K562 (cell line): Measurements from ENCODE around the gene RASD1. TPM values are rescaled to one million over a fixed set of nuclear protein-coding genes. Genes with fewer than 3 reads are reported as not detected.

Experiments
- ATAC-seq: fragments of 200-7000 bp; cut with Tn5 transposase; 3 replicates; pipeline ENCODE4 v1.9.1; 2020; ENCODE audit warnings: moderate library complexity
- BruUV-seq: library from RNA; stranded (reverse); fragments of 400-500 nt; replicated peaks from 2 replicates; lab custom pipeline; 2021; lab: Mats Ljungman, UMichigan
- CTCF ChIA-PET: fragments of 300-600 bp; formaldehyde crosslinking; extraction: SDS; loops from one replicate; lab custom pipeline; 2021; ENCODE audit warnings: low intra/inter-chr PET ratio; lab: Yijun Ruan, JAX
- POLR2A ChIA-PET: fragments of 300-600, 350-650 bp; sonication (Branson Sonifier 250); formaldehyde crosslinking; extraction: SDS; loops from one replicate; lab custom pipeline; 2021; ENCODE audit warnings: antibody characterized with exemption, inconsistent platforms; lab: Yijun Ruan, JAX
- DNase-seq, 4 experiments: peaks; one replicate each; pipeline versions ENCODE4 v3.0.0 to v3.0.0-alpha.2; 2011 to 2018; ENCODE audit warnings: low spot score in 3 of 4, mixed read lengths in 3 of 4; ENCODE audit errors: extremely low read depth in 1 of 4
- FAIRE-seq: peaks from 2 replicates; lab custom pipeline; 2011; peaks lifted over from hg19 to GRCh38; lab: Jason Lieb, UNC
- H2AFZ ChIP-seq: 2 replicates; pipeline ENCODE4 v1.6.0; 2011; ENCODE audit warnings: low read depth, low read length, control low read depth, inconsistent platforms
- H3K27ac ChIP-seq: fragments of 200-600 bp; 3 replicates; pipeline ENCODE4 v1.8.0; 2011; ENCODE audit warnings: low read depth, mild to moderate bottlenecking, control low read depth, inconsistent platforms, low read length, moderate library complexity, mixed read lengths; ENCODE audit errors: extremely low read depth
- H3K27me3 ChIP-seq, 2 experiments: fragments of 300-600 bp in 1 of 2; 2 replicates in 1 of 2; 3 replicates in 1 of 2; pipeline versions ENCODE4 v1.6.0 to v1.8.0; 2011; ENCODE audit warnings: inconsistent platforms in 2 of 2, low read length in 2 of 2, mild to moderate bottlenecking in 1 of 2, mixed read lengths in 1 of 2, moderate library complexity in 1 of 2; ENCODE audit not compliant: control insufficient read depth in 2 of 2, insufficient read depth in 2 of 2
- H3K36me3 ChIP-seq: fragments of 300-600 bp; 3 replicates; pipeline ENCODE4 v1.8.0; 2011; ENCODE audit warnings: mild to moderate bottlenecking, low read length, inconsistent platforms; ENCODE audit not compliant: control insufficient read depth, insufficient read depth
- H3K4me1 ChIP-seq, 2 experiments: fragments of 200-600 bp in 1 of 2; replicated peaks in 1 of 2; 2 replicates in 1 of 2; 3 replicates in 1 of 2; pipeline versions ENCODE4 v1.5.1 to v1.8.0; 2011; ENCODE audit warnings: inconsistent platforms in 2 of 2, low read length in 2 of 2, mild to moderate bottlenecking in 1 of 2, mixed read lengths in 1 of 2, moderate library complexity in 1 of 2; ENCODE audit not compliant: control insufficient read depth in 2 of 2, insufficient read depth in 2 of 2
- H3K4me2 ChIP-seq: 2 replicates; pipeline ENCODE4 v1.6.1; 2011; ENCODE audit warnings: low read length, control low read depth, inconsistent platforms, mixed read lengths; ENCODE audit not compliant: insufficient read depth
- H3K4me3 ChIP-seq: fragments of 200-600 bp; sonication (generic), shearing (Covaris generic); 2 replicates; pipeline ENCODE4 v1.5.1; 2016; ENCODE audit warnings: control low read depth, inconsistent platforms
- H3K79me2 ChIP-seq: fragments of 200-600 bp; 3 replicates; pipeline ENCODE4 v1.8.0; 2011; ENCODE audit warnings: low read length, inconsistent platforms; ENCODE audit not compliant: control insufficient read depth, insufficient read depth
- H3K9ac ChIP-seq, 2 experiments: 2 replicates each; pipeline versions ENCODE4 v1.6.0 to v1.6.1; 2011; ENCODE audit warnings: low read depth in 2 of 2, low read length in 2 of 2, control low read depth in 1 of 2, inconsistent platforms in 1 of 2, mild to moderate bottlenecking in 1 of 2, mixed read lengths in 1 of 2; ENCODE audit not compliant: insufficient read depth in 1 of 2
- H3K9me1 ChIP-seq: one replicate; pipeline ENCODE4 v1.6.0; 2011; ENCODE audit warnings: inconsistent platforms, mild to moderate bottlenecking, low read length, moderate library complexity; ENCODE audit not compliant: control insufficient read depth, insufficient read depth
- H3K9me3 ChIP-seq: replicated peaks from 2 replicates; pipeline ENCODE4 v1.5.1; 2011; ENCODE audit warnings: low read depth, low read length, inconsistent platforms; ENCODE audit not compliant: control insufficient read depth, insufficient read depth
- H4K20me1 ChIP-seq: replicated peaks from 2 replicates; pipeline ENCODE4 v1.6.1; 2011; ENCODE audit warnings: low read length, inconsistent platforms, mixed read lengths; ENCODE audit not compliant: control insufficient read depth, insufficient read depth
- DMBX1 ChIP-seq: fragments of 250-450 bp; sonication (Bioruptor Pico); IDR thresholded peaks from 2 replicates; pipeline ENCODE4 v1.8.0; 2022; ENCODE audit warnings: inconsistent platforms, mild to moderate bottlenecking, moderate library complexity, borderline replicate concordance
- E2F6 ChIP-seq, 2 experiments: IDR thresholded peaks; 2 replicates each; pipeline ENCODE4 v1.6.1; 2011; ENCODE audit warnings: borderline replicate concordance in 1 of 2, control low read depth in 1 of 2, low read depth in 1 of 2, low read length in 1 of 2, mild to moderate bottlenecking in 1 of 2, mixed read lengths in 1 of 2, moderate library complexity in 1 of 2; ENCODE audit not compliant: insufficient read depth in 1 of 2, insufficient read length in 1 of 2, poor library complexity in 1 of 2, severe bottlenecking in 1 of 2; ENCODE audit errors: extremely low read depth in 1 of 2
- ETS2 ChIP-seq: IDR thresholded peaks from 2 replicates; pipeline ENCODE4 v1.6.1; 2016; ENCODE audit warnings: borderline replicate concordance, missing genetic modification characterization, mild to moderate bottlenecking, moderate library complexity, missing compliant biosample characterization; ENCODE audit not compliant: poor library complexity, severe bottlenecking
- WGBS: fragments of 100-300 bp; shearing (Covaris generic); methylation state at CpG from one replicate; pipeline ENCODE4 v1.1.6; 2016; ENCODE audit warnings: low coverage, mixed read lengths; ENCODE audit not compliant: insufficient coverage; ENCODE audit errors: missing lambda C conversion rate; 5-methylcytosine and 5-hydroxymethylcytosine counted together
- in situ Hi-C: fragments of 300-500 bp; cut with MboI; formaldehyde crosslinking; loops from 4 replicates; pipeline ENCODE4 v1.15.0; 2018; ENCODE audit warnings: inconsistent platforms, mixed read lengths
- intact Hi-C: fragments of 100-400 bp; cut with micrococcal nuclease; formaldehyde crosslinking; loops from 2 replicates; pipeline ENCODE4 v1.14.2; 2022
- polyA plus RNA-seq, 8 experiments: library from polyadenylated mRNA; depleted of rRNA in 4 of 8; stranded (reverse) in 5 of 8; unstranded in 3 of 8; fragments of >200 nt; fragmentation: Nextera tagmentation in 2 of 8; fragmentation: Illumina TruSeq in 1 of 8; extraction: Ambion mirVana in 2 of 8; extraction: Trizol in 1 of 8; gene quantifications; 2 replicates each; pipeline versions ENCODE4 v1.2.1 to v1.2.3, GENCODE V29; 2011 to 2014; ENCODE audit warnings: inconsistent platforms in 1 of 8, missing spikeins in 1 of 8
- total RNA-seq, 7 experiments: library from RNA; depleted of rRNA in 6 of 7; stranded (reverse); fragments of >200 nt in 6 of 7; fragmentation: Illumina TruSeq in 2 of 7; extraction: Trizol in 2 of 7; gene quantifications; 2 replicates each; pipeline versions ENCODE4 v1.2.1 to v1.2.3, GENCODE V29; 2011 to 2021; ENCODE audit warnings: low replicate concordance in 1 of 7
- TF ChIP-seq, protein P1 (sequence below): fragments of 450-650 bp; IDR thresholded peaks from 2 replicates; pipeline ENCODE4 v1.6.1; 2017; ENCODE audit warnings: antibody characterized with exemption, mild to moderate bottlenecking

Gene RASD1
- total and polyA plus RNA-seq, 9 of the 15 experiments (the other 6 are each of a cell fraction or from before 2014, with no cell fraction given): 0.11 TPM; not detected in 8

DNA sequence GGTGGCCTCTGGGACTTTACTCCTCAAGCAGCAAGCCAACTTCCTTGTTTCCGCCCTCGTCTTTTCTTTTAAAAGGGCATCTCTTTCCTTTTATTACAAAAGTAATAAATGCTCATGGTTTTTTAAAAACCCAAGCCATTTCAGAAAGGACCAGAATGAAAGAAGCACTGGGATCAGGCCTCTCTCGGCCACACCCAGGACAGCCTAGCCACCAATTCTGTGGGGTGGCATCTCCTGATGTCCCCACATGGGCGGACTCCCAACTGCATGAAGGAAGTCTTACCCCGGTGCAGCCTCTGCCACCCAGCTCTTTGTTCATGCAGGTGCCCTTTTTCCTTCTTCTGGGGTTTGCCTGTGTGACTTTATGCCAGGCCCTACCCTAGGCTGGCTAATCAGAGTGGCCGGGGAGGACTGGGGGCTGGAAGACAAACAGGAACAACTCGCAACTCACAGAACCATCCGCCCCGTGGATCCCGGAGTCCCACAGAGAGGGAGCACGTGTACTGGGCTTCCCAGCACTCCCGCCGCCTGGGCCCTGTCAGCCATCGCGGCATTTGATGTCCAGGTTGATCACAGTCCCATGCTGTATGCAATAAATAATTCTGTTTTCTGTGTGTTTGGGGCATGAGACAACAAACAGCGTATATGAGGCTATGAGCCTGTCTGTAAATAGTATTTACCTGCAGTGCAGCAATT lies 2.6 kb upstream of the RASD1 start:
- WGBS: 34% methylated on average over 8 of the region's 16 CpGs
- no peaks in the 10 kb centered on the region for H3K79me2 ChIP-seq
- intact Hi-C loops (loop anchor here (5.0 kb wide), 2 partner anchors 141 to 144 kb away; no protein-coding TSS in a partner anchor), in situ Hi-C loops (no loop called here)
- no peaks in the 10 kb centered on the region for H3K9me3 ChIP-seq
- peaks cover 3 to 33% of the 10 kb centered on the region in 2 experiments; a peak in 2 of 5 replicates for H3K27me3 ChIP-seq
- H4K20me1 ChIP-seq: no peaks in the 10 kb centered on the region
- ChIA-PET POLR2A (no interaction called here), CTCF (no interaction called here)
- no peak overlapping the region for H2AFZ ChIP-seq
- no peak for FAIRE-seq
- H3K27ac ChIP-seq: no peak overlapping the region
- ATAC-seq: no peak
- no peak for TF ChIP-seq DMBX1 (CRISPR knock-in tag)
- TF ChIP-seq, protein P1, sequence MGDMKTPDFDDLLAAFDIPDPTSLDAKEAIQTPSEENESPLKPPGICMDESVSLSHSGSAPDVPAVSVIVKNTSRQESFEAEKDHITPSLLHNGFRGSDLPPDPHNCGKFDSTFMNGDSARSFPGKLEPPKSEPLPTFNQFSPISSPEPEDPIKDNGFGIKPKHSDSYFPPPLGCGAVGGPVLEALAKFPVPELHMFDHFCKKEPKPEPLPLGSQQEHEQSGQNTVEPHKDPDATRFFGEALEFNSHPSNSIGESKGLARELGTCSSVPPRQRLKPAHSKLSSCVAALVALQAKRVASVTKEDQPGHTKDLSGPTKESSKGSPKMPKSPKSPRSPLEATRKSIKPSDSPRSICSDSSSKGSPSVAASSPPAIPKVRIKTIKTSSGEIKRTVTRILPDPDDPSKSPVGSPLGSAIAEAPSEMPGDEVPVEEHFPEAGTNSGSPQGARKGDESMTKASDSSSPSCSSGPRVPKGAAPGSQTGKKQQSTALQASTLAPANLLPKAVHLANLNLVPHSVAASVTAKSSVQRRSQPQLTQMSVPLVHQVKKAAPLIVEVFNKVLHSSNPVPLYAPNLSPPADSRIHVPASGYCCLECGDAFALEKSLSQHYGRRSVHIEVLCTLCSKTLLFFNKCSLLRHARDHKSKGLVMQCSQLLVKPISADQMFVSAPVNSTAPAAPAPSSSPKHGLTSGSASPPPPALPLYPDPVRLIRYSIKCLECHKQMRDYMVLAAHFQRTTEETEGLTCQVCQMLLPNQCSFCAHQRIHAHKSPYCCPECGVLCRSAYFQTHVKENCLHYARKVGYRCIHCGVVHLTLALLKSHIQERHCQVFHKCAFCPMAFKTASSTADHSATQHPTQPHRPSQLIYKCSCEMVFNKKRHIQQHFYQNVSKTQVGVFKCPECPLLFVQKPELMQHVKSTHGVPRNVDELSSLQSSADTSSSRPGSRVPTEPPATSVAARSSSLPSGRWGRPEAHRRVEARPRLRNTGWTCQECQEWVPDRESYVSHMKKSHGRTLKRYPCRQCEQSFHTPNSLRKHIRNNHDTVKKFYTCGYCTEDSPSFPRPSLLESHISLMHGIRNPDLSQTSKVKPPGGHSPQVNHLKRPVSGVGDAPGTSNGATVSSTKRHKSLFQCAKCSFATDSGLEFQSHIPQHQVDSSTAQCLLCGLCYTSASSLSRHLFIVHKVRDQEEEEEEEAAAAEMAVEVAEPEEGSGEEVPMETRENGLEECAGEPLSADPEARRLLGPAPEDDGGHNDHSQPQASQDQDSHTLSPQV: no peak
- TF ChIP-seq E2F6 (IDR thresholded peaks at IDR 0.05; ENCODE audit: borderline replicate concordance in 1 of 2, extremely low read depth in 1 of 2, insufficient read depth in 1 of 2, insufficient read length in 1 of 2, low read depth in 1 of 2, low read length in 1 of 2, poor library complexity in 1 of 2, severe bottlenecking in 1 of 2): peak in 1 of 2 experiments; percentile 67
- no peak for TF ChIP-seq ETS2
- H3K4me3 ChIP-seq: no peak overlapping the region
- H3K4me1 ChIP-seq: peaks cover 0 to 16% of the 10 kb centered on the region in 2 experiments; a peak in 3 of 5 replicates
- H3K9ac ChIP-seq: 0 out of 4 replicates have a peak overlapping the region, but pooled peaks of 1 of the 2 experiments have one; percentile 4
- no peak overlapping the region for H3K4me2 ChIP-seq
- H3K9me1 ChIP-seq: no peaks in the 10 kb centered on the region
- BruUV-seq: no TSS peak
- 0 out of 3 replicates have a peak, but pooled peaks cover 3% of the 10 kb centered on the region for H3K36me3 ChIP-seq
- no peak for DNase-seq
